Sigmoid colon (tissue), 4 donors: ENCODE measurements around the gene CYSRT1.
A peak's percentile ranks its signal among the peaks of the same experiment; 100 is the strongest.

Experiments
- EP300 ChIP-seq, 4 donors: sonication (generic); formaldehyde crosslinking; IDR thresholded peaks; one replicate each; pipeline ENCODE4 v1.6.1; 2017; ENCODE audit warnings: antibody characterized with exemption in 4 of 4
- POLR2A ChIP-seq, 2 donors: fragments of 450-650 bp; IDR thresholded peaks; one replicate each; pipeline ENCODE4 v1.6.1; 2016; ENCODE audit warnings: antibody characterized with exemption in 2 of 2, mild to moderate bottlenecking in 2 of 2, moderate library complexity in 2 of 2
- TF ChIP-seq, protein P1 (sequence below), 4 experiments: fragments of 450-650 bp in 3 of 4; fragments of 200-600 bp in 1 of 4; IDR thresholded peaks; one replicate each; pipeline ENCODE4 v1.5.1; 2016 to 2019; ENCODE audit warnings: antibody characterized with exemption in 4 of 4, mild to moderate bottlenecking in 3 of 4, moderate library complexity in 2 of 4

- TF ChIP-seq, protein P1, sequence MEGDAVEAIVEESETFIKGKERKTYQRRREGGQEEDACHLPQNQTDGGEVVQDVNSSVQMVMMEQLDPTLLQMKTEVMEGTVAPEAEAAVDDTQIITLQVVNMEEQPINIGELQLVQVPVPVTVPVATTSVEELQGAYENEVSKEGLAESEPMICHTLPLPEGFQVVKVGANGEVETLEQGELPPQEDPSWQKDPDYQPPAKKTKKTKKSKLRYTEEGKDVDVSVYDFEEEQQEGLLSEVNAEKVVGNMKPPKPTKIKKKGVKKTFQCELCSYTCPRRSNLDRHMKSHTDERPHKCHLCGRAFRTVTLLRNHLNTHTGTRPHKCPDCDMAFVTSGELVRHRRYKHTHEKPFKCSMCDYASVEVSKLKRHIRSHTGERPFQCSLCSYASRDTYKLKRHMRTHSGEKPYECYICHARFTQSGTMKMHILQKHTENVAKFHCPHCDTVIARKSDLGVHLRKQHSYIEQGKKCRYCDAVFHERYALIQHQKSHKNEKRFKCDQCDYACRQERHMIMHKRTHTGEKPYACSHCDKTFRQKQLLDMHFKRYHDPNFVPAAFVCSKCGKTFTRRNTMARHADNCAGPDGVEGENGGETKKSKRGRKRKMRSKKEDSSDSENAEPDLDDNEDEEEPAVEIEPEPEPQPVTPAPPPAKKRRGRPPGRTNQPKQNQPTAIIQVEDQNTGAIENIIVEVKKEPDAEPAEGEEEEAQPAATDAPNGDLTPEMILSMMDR (IDR thresholded peaks at IDR 0.05): peak; percentile 98 to 100 (median 98)
- TF ChIP-seq POLR2A (IDR thresholded peaks at IDR 0.05): no peak
- TF ChIP-seq EP300 (IDR thresholded peaks at IDR 0.05): no peak
Observed at GRCh38 chr9:137236238-137236935, 11.4 kb downstream of the CYSRT1 start.
